HG03025 (cell line): ENCODE data around the gene CCDC136.

Source experiments
- ATAC-seq: cut with Tn5 transposase; IDR thresholded peaks from one replicate; pipeline ENCODE4 v1.9.1; 2021; ENCODE audit warnings: mild to moderate bottlenecking, moderate library complexity; ENCODE audit not compliant: unreplicated experiment, low FRiP score

The CCDC136 gene

GRCh38 chr7:128801667-128802418 lies 10.1 kb downstream of the CCDC136 start:
- no peak for ATAC-seq

GRCh38 chr7:128804484-128804883 lies 12.7 kb downstream of the CCDC136 start:
- no peak for ATAC-seq

GRCh38 chr7:128805225-128805624 lies 13.5 kb downstream of the CCDC136 start:
- no peak for ATAC-seq

GRCh38 chr7:128807191-128807590 lies 15.4 kb downstream of the CCDC136 start:
- no peak for ATAC-seq

- no peak for ATAC-seq
Observed at GRCh38 chr7:128809363-128809762, 17.6 kb downstream of the CCDC136 start.

- ATAC-seq: no peak
Observed at GRCh38 chr7:128810473-128810872, 18.7 kb downstream of the CCDC136 start.

- no peak for ATAC-seq
Observed at GRCh38 chr7:128810997-128811396, 19.2 kb downstream of the CCDC136 start.

GRCh38 chr7:128811631-128812430 lies 20.1 kb downstream of the CCDC136 start:
- no peak for ATAC-seq

GRCh38 chr7:128812514-128813168 lies 20.9 kb downstream of the CCDC136 start:
- ATAC-seq: no peak

- ATAC-seq: no peak
Observed at GRCh38 chr7:128814499-128814898, 22.7 kb downstream of the CCDC136 start.

GRCh38 chr7:128815289-128815942 lies 23.6 kb downstream of the CCDC136 start:
- ATAC-seq: no peak

GRCh38 chr7:128818694-128819093 lies 26.9 kb downstream of the CCDC136 start:
- ATAC-seq: no peak

- no peak for ATAC-seq
Observed at GRCh38 chr7:128821724-128822123, 30.0 kb downstream of the CCDC136 start.

GRCh38 chr7:128826512-128826911 lies 34.7 kb downstream of the CCDC136 start:
- ATAC-seq: no peak

- no peak for ATAC-seq
Observed at GRCh38 chr7:128826916-128827247, 35.1 kb downstream of the CCDC136 start.

- ATAC-seq: no peak
Observed at GRCh38 chr7:128827248-128827958, 35.6 kb downstream of the CCDC136 start.

GRCh38 chr7:128827971-128828711 lies 36.4 kb downstream of the CCDC136 start:
- ATAC-seq: no peak

GRCh38 chr7:128829391-128830166 lies 37.8 kb downstream of the CCDC136 start:
- ATAC-seq: no peak
